H1 (cell line): ENCODE results near the gene ARHGEF28. TPM values are rescaled to one million over a fixed set of nuclear protein-coding genes. Genes with fewer than 3 reads are reported as not detected.

Experiments
- CTCF ChIA-PET: fragments of 300-600 bp; sonication (Branson Sonifier 250); formaldehyde crosslinking; loops from one replicate; lab custom pipeline; 2021; ENCODE audit not compliant: partially characterized antibody; lab: Charles Lee
- POLR2A ChIA-PET: fragments of 300-600 bp; sonication (Branson Sonifier 250); formaldehyde crosslinking; loops from one replicate; lab custom pipeline; 2021; ENCODE audit warnings: inconsistent platforms; ENCODE audit not compliant: partially characterized antibody; lab: Charles Lee
- DNase-seq, 2 experiments: peaks; one replicate each; pipeline versions ENCODE4 v3.0.0 to v3.0.0-alpha.2; 2010 to 2022; ENCODE audit warnings: low spot score in 2 of 2, low read depth in 1 of 2, mixed read lengths in 1 of 2
- FAIRE-seq: peaks from 2 replicates; lab custom pipeline; 2011; peaks lifted over from hg19 to GRCh38; lab: Jason Lieb, UNC
- H2AFZ ChIP-seq: 2 replicates; pipeline ENCODE4 v1.8.1; 2012; ENCODE audit warnings: low read length, inconsistent platforms
- H2AK5ac ChIP-seq: 2 replicates; pipeline ENCODE4 v1.6.1; 2013; ENCODE audit warnings: low read depth, low read length
- H2BK120ac ChIP-seq: replicated peaks from 2 replicates; pipeline ENCODE3; 2013; ENCODE audit warnings: low read depth, low read length, inconsistent platforms
- H2BK12ac ChIP-seq: 2 replicates; pipeline ENCODE4 v1.6.1; 2013; ENCODE audit warnings: low read depth, low read length
- H2BK15ac ChIP-seq: 2 replicates; pipeline ENCODE4 v1.6.1; 2013; ENCODE audit warnings: low read length
- H2BK20ac ChIP-seq: 2 replicates; pipeline ENCODE4 v1.6.1; 2013; ENCODE audit warnings: low read length
- H2BK5ac ChIP-seq: 2 replicates; pipeline ENCODE4 v1.6.1; 2013; ENCODE audit warnings: low read depth, low read length
- H3K14ac ChIP-seq: 2 replicates; pipeline ENCODE4 v1.6.1; 2013; ENCODE audit warnings: inconsistent platforms; ENCODE audit not compliant: insufficient read length
- H3K18ac ChIP-seq: 2 replicates; pipeline ENCODE4 v1.6.1; 2013; ENCODE audit warnings: low read length; ENCODE audit errors: extremely low read depth
- H3K23ac ChIP-seq: 2 replicates; pipeline ENCODE4 v1.6.1; 2013; ENCODE audit warnings: inconsistent platforms; ENCODE audit not compliant: insufficient read length
- H3K23me2 ChIP-seq: 2 replicates; pipeline ENCODE4 v1.6.1; 2013; ENCODE audit warnings: low read depth, low read length
- H3K27ac ChIP-seq: 2 replicates; pipeline ENCODE4 v1.6.1; 2011; ENCODE audit warnings: low read depth, low read length, inconsistent platforms
- H3K27me3 ChIP-seq, 4 experiments: replicated peaks in 1 of 4; 1 replicate in 1 of 4; 2 replicates in 3 of 4; pipeline versions ENCODE4 v1.6.1 to v1.8.1; 2011 to 2013; ENCODE audit warnings: low read length in 3 of 4, mild to moderate bottlenecking in 3 of 4, inconsistent platforms in 2 of 4, mixed read lengths in 2 of 4, moderate library complexity in 1 of 4; ENCODE audit not compliant: control insufficient read depth in 3 of 4, insufficient read depth in 3 of 4; ENCODE audit errors: extremely low read depth in 1 of 4
- H3K36me3 ChIP-seq, 4 experiments: 2 replicates each; pipeline versions ENCODE4 v1.6.1 to v1.8.1; 2011 to 2013; ENCODE audit warnings: mild to moderate bottlenecking in 4 of 4, low read length in 3 of 4, moderate library complexity in 2 of 4, control low read depth in 1 of 4, inconsistent platforms in 1 of 4; ENCODE audit not compliant: insufficient read depth in 4 of 4, control insufficient read depth in 2 of 4
- H3K4ac ChIP-seq: replicated peaks from 2 replicates; pipeline ENCODE3; 2013; ENCODE audit warnings: low read length, low read depth, mixed read lengths, inconsistent platforms; ENCODE audit not compliant: insufficient read length
- H3K4me1 ChIP-seq, 4 experiments: replicated peaks in 1 of 4; 1 replicate in 1 of 4; 2 replicates in 3 of 4; pipeline versions ENCODE4 v1.6.1 to v1.8.1; 2011 to 2013; ENCODE audit warnings: low read length in 3 of 4, inconsistent platforms in 2 of 4, mixed read lengths in 1 of 4; ENCODE audit not compliant: insufficient read depth in 4 of 4, control insufficient read depth in 3 of 4
- H3K4me2 ChIP-seq, 2 experiments: 2 replicates each; pipeline versions ENCODE4 v1.6.1 to v1.8.1; 2011 to 2013; ENCODE audit warnings: low read depth in 2 of 2, low read length in 2 of 2, control low read depth in 1 of 2, inconsistent platforms in 1 of 2, mild to moderate bottlenecking in 1 of 2; ENCODE audit not compliant: insufficient read depth in 1 of 2
- H3K4me3 ChIP-seq, 4 experiments: fragments of 200-600, 300-600 bp in 1 of 4; sonication (generic), shearing (Covaris generic), sonication (Bioruptor Twin) in 1 of 4; 2 replicates each; pipeline versions ENCODE4 v1.5.1 to v1.8.1; 2011 to 2016; ENCODE audit warnings: low read length in 4 of 4, low read depth in 3 of 4, control low read depth in 2 of 4, inconsistent platforms in 2 of 4, mild to moderate bottlenecking in 2 of 4, mixed read lengths in 1 of 4, moderate library complexity in 1 of 4; ENCODE audit not compliant: insufficient read depth in 2 of 4; ENCODE audit errors: extremely low read depth in 1 of 4
- H3K56ac ChIP-seq: replicated peaks from 2 replicates; pipeline ENCODE3; 2013; ENCODE audit warnings: low read depth, mild to moderate bottlenecking, mixed read lengths, low read length, inconsistent platforms; ENCODE audit not compliant: insufficient read length
- H3K79me1 ChIP-seq: 2 replicates; pipeline ENCODE4 v1.6.1; 2013; ENCODE audit warnings: low read depth, low read length, control low read depth
- H3K79me2 ChIP-seq, 2 experiments: 2 replicates each; pipeline versions ENCODE4 v1.6.1 to v1.8.1; 2012 to 2013; ENCODE audit warnings: low read length in 2 of 2, mild to moderate bottlenecking in 2 of 2, inconsistent platforms in 1 of 2; ENCODE audit not compliant: insufficient read depth in 2 of 2, control insufficient read depth in 1 of 2
- H3K9ac ChIP-seq, 4 experiments: replicated peaks in 1 of 4; 1 replicate in 1 of 4; 2 replicates in 3 of 4; pipeline versions ENCODE4 v1.6.1 to v1.8.1; 2011 to 2013; ENCODE audit warnings: low read depth in 3 of 4, low read length in 3 of 4, control low read depth in 2 of 4, mild to moderate bottlenecking in 2 of 4, moderate library complexity in 2 of 4, inconsistent platforms in 1 of 4; ENCODE audit errors: extremely low read depth in 1 of 4
- H3K9me3 ChIP-seq, 2 experiments: 2 replicates each; pipeline versions ENCODE4 v1.6.1 to v1.8.1; 2012 to 2013; ENCODE audit warnings: mild to moderate bottlenecking in 2 of 2, moderate library complexity in 2 of 2, control low read depth in 1 of 2, inconsistent platforms in 1 of 2, low read depth in 1 of 2, low read length in 1 of 2, mixed read lengths in 1 of 2; ENCODE audit not compliant: insufficient read depth in 2 of 2
- H4K20me1 ChIP-seq, 2 experiments: replicated peaks in 1 of 2; 2 replicates each; pipeline versions ENCODE3 to v1.8.1; 2011 to 2013; ENCODE audit warnings: inconsistent platforms in 2 of 2, low read length in 2 of 2, mild to moderate bottlenecking in 1 of 2; ENCODE audit not compliant: insufficient read depth in 2 of 2, control insufficient read depth in 1 of 2
- H4K5ac ChIP-seq: 2 replicates; pipeline ENCODE4 v1.6.1; 2013; ENCODE audit warnings: low read length, low read depth, mixed read lengths, inconsistent platforms; ENCODE audit not compliant: insufficient read length
- H4K8ac ChIP-seq: 2 replicates; pipeline ENCODE4 v1.8.0; 2013; ENCODE audit warnings: mild to moderate bottlenecking, moderate library complexity, low read length, inconsistent platforms; ENCODE audit not compliant: insufficient read depth; ENCODE audit errors: extremely low read depth
- H4K91ac ChIP-seq: replicated peaks from 2 replicates; pipeline ENCODE3; 2013; ENCODE audit warnings: low read length, mixed read lengths, inconsistent platforms; ENCODE audit not compliant: insufficient read length
- ATF2 ChIP-seq: IDR thresholded peaks from 2 replicates; pipeline ENCODE4 v1.6.1; 2012; ENCODE audit warnings: low read length, inconsistent platforms
- BRCA1 ChIP-seq: IDR thresholded peaks from 2 replicates; pipeline ENCODE4 v1.6.1; 2012; ENCODE audit warnings: low read depth, low read length, improper control_type of control experiment
- E2F6 ChIP-seq: IDR thresholded peaks from 2 replicates; pipeline ENCODE4 v1.6.1; 2012; ENCODE audit warnings: inconsistent platforms
- KDM4A ChIP-seq: IDR thresholded peaks from one replicate; pipeline ENCODE4 v1.7.1; 2012; ENCODE audit warnings: low read depth, mild to moderate bottlenecking, moderate library complexity, low read length, inconsistent platforms; ENCODE audit not compliant: severe bottlenecking
- NANOG ChIP-seq: IDR thresholded peaks from 2 replicates; pipeline ENCODE4 v1.6.1; 2011; ENCODE audit warnings: low read length, low read depth, mild to moderate bottlenecking, inconsistent platforms; ENCODE audit not compliant: insufficient read depth, poor library complexity, severe bottlenecking
- NRF1 ChIP-seq: IDR thresholded peaks from 2 replicates; pipeline ENCODE4 v1.6.1; 2011; ENCODE audit warnings: mild to moderate bottlenecking, low read depth, low read length, improper control_type of control experiment
- PHF8 ChIP-seq: fragments of 200-600 bp; sonication (generic); conservative IDR thresholded peaks from 2 replicates; pipeline ENCODE4 v1.7.1; 2012; ENCODE audit warnings: low read depth, mild to moderate bottlenecking, inconsistent platforms, low read length, moderate library complexity
- POU5F1 ChIP-seq: IDR thresholded peaks from 2 replicates; pipeline ENCODE4 v1.6.1; 2011; ENCODE audit warnings: low read depth, mild to moderate bottlenecking, low read length, moderate library complexity
- SIX5 ChIP-seq: IDR thresholded peaks from 2 replicates; pipeline ENCODE4 v1.6.1; 2011; ENCODE audit warnings: mild to moderate bottlenecking, low read depth, low read length
- SP2 ChIP-seq: IDR thresholded peaks from 2 replicates; pipeline ENCODE4 v1.6.1; 2012; ENCODE audit warnings: mild to moderate bottlenecking, low read length, inconsistent platforms
- TCF12 ChIP-seq: IDR thresholded peaks from 2 replicates; pipeline ENCODE4 v1.6.1; 2011; ENCODE audit warnings: low read depth, mild to moderate bottlenecking, low read length
- WGBS, 2 experiments: shearing (Covaris generic) in 1 of 2; methylation state at CpG; one replicate each; pipeline versions ENCODE4 v1.1.6 to v1.1.7; 2013 to 2015; ENCODE audit warnings: low lambda C conversion rate in 2 of 2, mixed read lengths in 2 of 2, inconsistent platforms in 1 of 2, low coverage in 1 of 2, missing lambda C conversion rate in 1 of 2; ENCODE audit not compliant: insufficient replicate concordance in 2 of 2, insufficient coverage in 1 of 2, insufficient read length in 1 of 2; ENCODE audit errors: extremely low coverage in 1 of 2, missing lambda C conversion rate in 1 of 2; 5-methylcytosine and 5-hydroxymethylcytosine counted together
- polyA plus RNA-seq, 7 experiments: library from polyadenylated mRNA; depleted of rRNA in 3 of 7; stranded (reverse) in 5 of 7; unstranded in 2 of 7; fragments of >200 nt in 5 of 7; fragments of 200-250 nt in 2 of 7; gene quantifications; 1 replicate in 5 of 7; 2 replicates in 1 of 7; 4 replicates in 1 of 7; pipeline versions ENCODE4 v1.2.1 to v1.2.3, GENCODE V29; 2011 to 2013; ENCODE audit warnings: missing spikeins in 2 of 7, mixed read lengths in 2 of 7
- total RNA-seq: library from RNA; stranded (reverse); fragmentation: NEBNext Ultra II Directional; extraction: Animal tissue kit (Norgen Biotek cat#: 25700); gene quantifications from 2 replicates; pipeline ENCODE4 v1.2.1, GENCODE V29; 2021
- TF ChIP-seq, protein P1 (sequence below): IDR thresholded peaks from 2 replicates; pipeline ENCODE4 v1.6.1; 2011; ENCODE audit warnings: low read depth, mild to moderate bottlenecking, low read length; ENCODE audit not compliant: insufficient read depth

ARHGEF28 gene
- total and polyA plus RNA-seq, 2 of the 8 experiments (the other 6 are each of a cell fraction or from before 2014, with no cell fraction given), result 0.33 to 1.0 TPM

GRCh38 chr5:73764586-73764985 is 138.6 kb downstream of the ARHGEF28 start:
- H3K56ac ChIP-seq, result no peak overlapping the region
- no peak overlapping the region for H3K4me2 ChIP-seq
- H2BK12ac ChIP-seq, result no peak overlapping the region
- ChIA-PET CTCF (no interaction called here), POLR2A (no interaction called here)
- no peak overlapping the region for H3K4me3 ChIP-seq
- no peak overlapping the region for H3K23ac ChIP-seq
- H2AK5ac ChIP-seq, result no peak overlapping the region
- no peak overlapping the region for H2BK15ac ChIP-seq
- DNase-seq (no peak), FAIRE-seq (no peak)
- no peak overlapping the region for H4K91ac ChIP-seq
- no peak overlapping the region for H4K8ac ChIP-seq
- H4K20me1 ChIP-seq, result no peaks in the 10 kb centered on the region
- H2BK20ac ChIP-seq, result no peak overlapping the region
- no peak overlapping the region for H3K14ac ChIP-seq
- no peaks in the 10 kb centered on the region for H3K4me1 ChIP-seq
- no peaks in the 10 kb centered on the region for H3K23me2 ChIP-seq
- 92% methylated on average over 2 of the region's 2 CpGs; no CpG with 5 or more reads in 1 of the 2 experiments for WGBS, 2 experiments
- no peak overlapping the region for H3K4ac ChIP-seq
- H3K9ac ChIP-seq, result no peak overlapping the region
- H2AFZ ChIP-seq, result no peak overlapping the region
- no peak overlapping the region for H4K5ac ChIP-seq
- H3K18ac ChIP-seq, result no peak overlapping the region
- H2BK120ac ChIP-seq, result no peak overlapping the region
- peaks cover 12 to 20% of the 10 kb centered on the region in 2 experiments; a peak in 2 of 4 replicates for H3K9me3 ChIP-seq
- H3K79me1 ChIP-seq, result no peaks in the 10 kb centered on the region
- H3K79me2 ChIP-seq, result no peaks in the 10 kb centered on the region
- H3K27me3 ChIP-seq, result no peaks in the 10 kb centered on the region
- H2BK5ac ChIP-seq, result no peak overlapping the region
- no peak overlapping the region for H3K27ac ChIP-seq
- no peaks in the 10 kb centered on the region for H3K36me3 ChIP-seq
- no peak for TF ChIP-seq BRCA1
- TF ChIP-seq SIX5, result no peak
- TF ChIP-seq ATF2, result no peak
- no peak for TF ChIP-seq NANOG
- TF ChIP-seq, protein P1, sequence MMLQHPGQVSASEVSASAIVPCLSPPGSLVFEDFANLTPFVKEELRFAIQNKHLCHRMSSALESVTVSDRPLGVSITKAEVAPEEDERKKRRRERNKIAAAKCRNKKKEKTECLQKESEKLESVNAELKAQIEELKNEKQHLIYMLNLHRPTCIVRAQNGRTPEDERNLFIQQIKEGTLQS, result no peak
- no peak for TF ChIP-seq PHF8
- no peak for TF ChIP-seq NRF1
- TF ChIP-seq POU5F1, result no peak
- no peak for TF ChIP-seq E2F6
- TF ChIP-seq TCF12, result no peak
- no peak for TF ChIP-seq SP2
- no peak for TF ChIP-seq KDM4A
